ENCODE measurements around the gene USP20.

The USP20 gene

GRCh38 chr9:129854588-129855110, 19.4 kb downstream of the USP20 start:
- no peaks in the 10 kb centered on the region for H3K36me3 ChIP-seq (ENCODE audit: insufficient read depth)
- no peak overlapping the region for H3K27ac ChIP-seq

DNA sequence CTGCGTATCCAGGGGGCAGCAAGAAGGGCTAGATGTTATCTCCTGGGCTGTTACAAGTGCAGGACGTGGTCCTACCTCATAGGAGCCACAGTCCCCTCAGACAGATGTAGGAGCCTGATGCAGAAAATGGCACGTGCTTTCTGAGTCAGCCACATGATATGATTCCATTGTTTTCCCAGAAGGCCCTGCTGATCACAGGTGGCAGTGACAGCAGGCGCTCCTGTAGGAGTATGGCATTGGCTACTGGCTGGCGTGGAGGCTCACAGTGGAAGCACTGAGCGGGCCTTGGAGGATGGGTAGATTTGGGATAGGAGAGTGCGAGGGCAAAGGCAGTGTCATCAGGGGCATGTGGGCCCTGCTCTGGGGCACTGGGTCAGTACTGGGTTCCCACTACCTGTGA, 21.9 kb downstream of the USP20 start:
- Histone ChIP-seq H3K27ac (no peak overlapping the region), H3K36me3 (ENCODE audit: insufficient read depth) (no peaks in the 10 kb centered on the region), H2AFZ (ENCODE audit: low read depth) (no peak overlapping the region), H3K27me3 (ENCODE audit: insufficient read depth, low read depth) (no peaks in the 10 kb centered on the region), H3K4me1 (ENCODE audit: low read depth, poor library complexity, severe bottlenecking) (no peaks in the 10 kb centered on the region), H3K4me2 (no peak overlapping the region), H4K20me1 (ENCODE audit: insufficient read depth) (no peaks in the 10 kb centered on the region; the same call in 1 of the 2 replicates), H3K9ac (no peak overlapping the region), H3K79me2 (ENCODE audit: insufficient read depth, low read depth) (no peaks in the 10 kb centered on the region), H3K4me3 (IDR thresholded peaks at IDR 0.05; ENCODE audit: insufficient read depth, low read depth, low read length) (no peak overlapping the region)
- TF ChIP-seq, protein P1, sequence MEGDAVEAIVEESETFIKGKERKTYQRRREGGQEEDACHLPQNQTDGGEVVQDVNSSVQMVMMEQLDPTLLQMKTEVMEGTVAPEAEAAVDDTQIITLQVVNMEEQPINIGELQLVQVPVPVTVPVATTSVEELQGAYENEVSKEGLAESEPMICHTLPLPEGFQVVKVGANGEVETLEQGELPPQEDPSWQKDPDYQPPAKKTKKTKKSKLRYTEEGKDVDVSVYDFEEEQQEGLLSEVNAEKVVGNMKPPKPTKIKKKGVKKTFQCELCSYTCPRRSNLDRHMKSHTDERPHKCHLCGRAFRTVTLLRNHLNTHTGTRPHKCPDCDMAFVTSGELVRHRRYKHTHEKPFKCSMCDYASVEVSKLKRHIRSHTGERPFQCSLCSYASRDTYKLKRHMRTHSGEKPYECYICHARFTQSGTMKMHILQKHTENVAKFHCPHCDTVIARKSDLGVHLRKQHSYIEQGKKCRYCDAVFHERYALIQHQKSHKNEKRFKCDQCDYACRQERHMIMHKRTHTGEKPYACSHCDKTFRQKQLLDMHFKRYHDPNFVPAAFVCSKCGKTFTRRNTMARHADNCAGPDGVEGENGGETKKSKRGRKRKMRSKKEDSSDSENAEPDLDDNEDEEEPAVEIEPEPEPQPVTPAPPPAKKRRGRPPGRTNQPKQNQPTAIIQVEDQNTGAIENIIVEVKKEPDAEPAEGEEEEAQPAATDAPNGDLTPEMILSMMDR (conservative IDR thresholded peaks at IDR 0.05; ENCODE audit: low read depth, low read length): no peak

More at GRCh38 chr9:129854588-129855110, 19.4 kb downstream of the USP20 start:
- no peak overlapping the region for H3K9ac ChIP-seq
- H3K4me1 ChIP-seq (ENCODE audit: low read depth, poor library complexity, severe bottlenecking): no peaks in the 10 kb centered on the region
- no peaks in the 10 kb centered on the region; the same call in 1 of the 2 replicates for H4K20me1 ChIP-seq (ENCODE audit: insufficient read depth)
- TF ChIP-seq, protein P1 (conservative IDR thresholded peaks at IDR 0.05; ENCODE audit: low read depth, low read length): no peak
- no peaks in the 10 kb centered on the region for H3K27me3 ChIP-seq (ENCODE audit: insufficient read depth, low read depth)
- H3K4me3 ChIP-seq (IDR thresholded peaks at IDR 0.05; ENCODE audit: insufficient read depth, low read depth, low read length): no peak overlapping the region
- H2AFZ ChIP-seq (ENCODE audit: low read depth): no peak overlapping the region
- no peak overlapping the region for H3K4me2 ChIP-seq
- H3K79me2 ChIP-seq (ENCODE audit: insufficient read depth, low read depth): no peaks in the 10 kb centered on the region

GRCh38 chr9:129858167-129858962, 23.1 kb downstream of the USP20 start:
- Histone ChIP-seq H3K36me3 (ENCODE audit: insufficient read depth) (no peaks in the 10 kb centered on the region), H2AFZ (ENCODE audit: low read depth) (no peak overlapping the region), H4K20me1 (ENCODE audit: insufficient read depth) (no peaks in the 10 kb centered on the region; the same call in 1 of the 2 replicates)

GRCh38 chr9:129860653-129861446, 25.6 kb downstream of the USP20 start:
- H2AFZ ChIP-seq (ENCODE audit: low read depth): no peak overlapping the region
- H3K9ac ChIP-seq: no peak overlapping the region
- no peaks in the 10 kb centered on the region for H3K79me2 ChIP-seq (ENCODE audit: insufficient read depth, low read depth)
- H3K36me3 ChIP-seq (ENCODE audit: insufficient read depth): no peaks in the 10 kb centered on the region
- no peaks in the 10 kb centered on the region for H3K27me3 ChIP-seq (ENCODE audit: insufficient read depth, low read depth)
- H3K27ac ChIP-seq: no peak overlapping the region
- H3K4me1 ChIP-seq (ENCODE audit: low read depth, poor library complexity, severe bottlenecking): no peaks in the 10 kb centered on the region
- H3K4me2 ChIP-seq: no peak overlapping the region
- TF ChIP-seq, protein P1 (conservative IDR thresholded peaks at IDR 0.05; ENCODE audit: low read depth, low read length): no peak
- H3K4me3 ChIP-seq (IDR thresholded peaks at IDR 0.05; ENCODE audit: insufficient read depth, low read depth, low read length): no peak overlapping the region
- H4K20me1 ChIP-seq (ENCODE audit: insufficient read depth): no peaks in the 10 kb centered on the region; the same call in 1 of the 2 replicates

More at GRCh38 chr9:129858167-129858962, 23.1 kb downstream of the USP20 start:
- no peaks in the 10 kb centered on the region for H3K4me1 ChIP-seq (ENCODE audit: low read depth, poor library complexity, severe bottlenecking)
- TF ChIP-seq, protein P1 (conservative IDR thresholded peaks at IDR 0.05; ENCODE audit: low read depth, low read length): no peak
- H3K27ac ChIP-seq: no peak overlapping the region
- no peak overlapping the region for H3K4me2 ChIP-seq
- H3K4me3 ChIP-seq (IDR thresholded peaks at IDR 0.05; ENCODE audit: insufficient read depth, low read depth, low read length): no peak overlapping the region
- H3K79me2 ChIP-seq (ENCODE audit: insufficient read depth, low read depth): no peaks in the 10 kb centered on the region
- no peak overlapping the region for H3K9ac ChIP-seq
- H3K27me3 ChIP-seq (ENCODE audit: insufficient read depth, low read depth): no peaks in the 10 kb centered on the region
